Measurements from ENCODE around the gene TNFSF13.

TNFSF13 gene

GRCh38 chr17:7553356-7553755, 5.2 kb upstream of the TNFSF13 start:
- H3K36me3 ChIP-seq (ENCODE audit: control insufficient read depth, low read depth, low read length), result no peaks in the 10 kb centered on the region

GRCh38 chr17:7555320-7555948, 3.1 kb upstream of the TNFSF13 start:
- no peak overlapping the region for H3K9ac ChIP-seq (ENCODE audit: low read length)
- H3K4me1 ChIP-seq (ENCODE audit: control insufficient read depth, low read depth, low read length), result peaks cover 22% of the 10 kb centered on the region
- no peak overlapping the region for H3K4me3 ChIP-seq (ENCODE audit: low read length)
- no peaks in the 10 kb centered on the region for H3K27me3 ChIP-seq (ENCODE audit: control insufficient read depth, insufficient read depth, low read length)
- H3K27ac ChIP-seq (ENCODE audit: low read length), result no peak overlapping the region
- no peaks in the 10 kb centered on the region for H3K36me3 ChIP-seq (ENCODE audit: control insufficient read depth, low read depth, low read length)
- no peaks in the 10 kb centered on the region for H3K9me3 ChIP-seq (ENCODE audit: control insufficient read depth, low read depth, low read length)

More at GRCh38 chr17:7553356-7553755, 5.2 kb upstream of the TNFSF13 start:
- Histone ChIP-seq H3K4me1 (ENCODE audit: control insufficient read depth, low read depth, low read length) (peaks cover 14% of the 10 kb centered on the region), H3K4me3 (ENCODE audit: low read length) (no peak overlapping the region), H3K27me3 (ENCODE audit: control insufficient read depth, insufficient read depth, low read length) (peaks cover 7% of the 10 kb centered on the region), H3K9me3 (ENCODE audit: control insufficient read depth, low read depth, low read length) (no peaks in the 10 kb centered on the region), H3K27ac (ENCODE audit: low read length) (no peak overlapping the region), H3K9ac (ENCODE audit: low read length) (no peak overlapping the region)

GRCh38 chr17:7556627-7557026, 1.9 kb upstream of the TNFSF13 start:
- H3K36me3 ChIP-seq (ENCODE audit: control insufficient read depth, low read depth, low read length), result no peaks in the 10 kb centered on the region
- peaks cover 26% of the 10 kb centered on the region for H3K4me1 ChIP-seq (ENCODE audit: control insufficient read depth, low read depth, low read length)
- H3K9me3 ChIP-seq (ENCODE audit: control insufficient read depth, low read depth, low read length), result no peaks in the 10 kb centered on the region
- H3K4me3 ChIP-seq (ENCODE audit: low read length), result no peak overlapping the region
- no peaks in the 10 kb centered on the region for H3K27me3 ChIP-seq (ENCODE audit: control insufficient read depth, insufficient read depth, low read length)
- H3K27ac ChIP-seq (ENCODE audit: low read length), result no peak overlapping the region
- no peak overlapping the region for H3K9ac ChIP-seq (ENCODE audit: low read length)

- Histone ChIP-seq H3K9ac (ENCODE audit: low read length) (no peak overlapping the region), H3K4me3 (ENCODE audit: low read length) (no peak overlapping the region), H3K27ac (ENCODE audit: low read length) (no peak overlapping the region), H3K4me1 (ENCODE audit: control insufficient read depth, low read depth, low read length) (peaks cover 26% of the 10 kb centered on the region), H3K36me3 (ENCODE audit: control insufficient read depth, low read depth, low read length) (no peaks in the 10 kb centered on the region), H3K27me3 (ENCODE audit: control insufficient read depth, insufficient read depth, low read length) (no peaks in the 10 kb centered on the region), H3K9me3 (ENCODE audit: control insufficient read depth, low read depth, low read length) (no peaks in the 10 kb centered on the region)
These were observed 1.3 kb upstream of the TNFSF13 start for GRCh38 chr17:7557147-7557764.

- Histone ChIP-seq H3K36me3 (ENCODE audit: control insufficient read depth, low read depth, low read length) (no peaks in the 10 kb centered on the region), H3K9me3 (ENCODE audit: control insufficient read depth, low read depth, low read length) (no peaks in the 10 kb centered on the region), H3K4me3 (ENCODE audit: low read length) (peak overlapping the region; percentile 14), H3K9ac (ENCODE audit: low read length) (peak overlapping the region; percentile 57), H3K27ac (ENCODE audit: low read length) (no peak overlapping the region), H3K27me3 (ENCODE audit: control insufficient read depth, insufficient read depth, low read length) (no peaks in the 10 kb centered on the region), H3K4me1 (ENCODE audit: control insufficient read depth, low read depth, low read length) (peaks cover 31% of the 10 kb centered on the region)
These were observed 591 bp upstream of the TNFSF13 start for GRCh38 chr17:7557775-7558543.

GRCh38 chr17:7559320-7560171, 996 bp downstream of the TNFSF13 start:
- H3K27ac ChIP-seq (ENCODE audit: low read length), result no peak overlapping the region
- no peaks in the 10 kb centered on the region for H3K27me3 ChIP-seq (ENCODE audit: control insufficient read depth, insufficient read depth, low read length)
- no peaks in the 10 kb centered on the region for H3K9me3 ChIP-seq (ENCODE audit: control insufficient read depth, low read depth, low read length)
- H3K9ac ChIP-seq (ENCODE audit: low read length), result no peak overlapping the region
- H3K36me3 ChIP-seq (ENCODE audit: control insufficient read depth, low read depth, low read length), result peaks cover 8% of the 10 kb centered on the region
- peaks cover 31% of the 10 kb centered on the region for H3K4me1 ChIP-seq (ENCODE audit: control insufficient read depth, low read depth, low read length)
- H3K4me3 ChIP-seq (ENCODE audit: low read length), result no peak overlapping the region

- Histone ChIP-seq H3K9me3 (ENCODE audit: control insufficient read depth, low read depth, low read length) (no peaks in the 10 kb centered on the region), H3K27me3 (ENCODE audit: control insufficient read depth, insufficient read depth, low read length) (no peaks in the 10 kb centered on the region), H3K27ac (ENCODE audit: low read length) (no peak overlapping the region), H3K4me3 (ENCODE audit: low read length) (peak overlapping the region; percentile 86), H3K4me1 (ENCODE audit: control insufficient read depth, low read depth, low read length) (peaks cover 31% of the 10 kb centered on the region), H3K36me3 (ENCODE audit: control insufficient read depth, low read depth, low read length) (peaks cover 17% of the 10 kb centered on the region), H3K9ac (ENCODE audit: low read length) (peak overlapping the region; percentile 48)
These were observed 1.9 kb downstream of the TNFSF13 start for GRCh38 chr17:7560172-7561027.

GRCh38 chr17:7561028-7561575, 2.6 kb downstream of the TNFSF13 start:
- peaks cover 31% of the 10 kb centered on the region for H3K4me1 ChIP-seq (ENCODE audit: control insufficient read depth, low read depth, low read length)
- H3K4me3 ChIP-seq (ENCODE audit: low read length), result peak overlapping the region; percentile 86
- H3K36me3 ChIP-seq (ENCODE audit: control insufficient read depth, low read depth, low read length), result peaks cover 24% of the 10 kb centered on the region
- H3K9ac ChIP-seq (ENCODE audit: low read length), result peak overlapping the region; percentile 80
- H3K27ac ChIP-seq (ENCODE audit: low read length), result peak overlapping the region; percentile 61
- H3K9me3 ChIP-seq (ENCODE audit: control insufficient read depth, low read depth, low read length), result no peaks in the 10 kb centered on the region
- no peaks in the 10 kb centered on the region for H3K27me3 ChIP-seq (ENCODE audit: control insufficient read depth, insufficient read depth, low read length)

GRCh38 chr17:7561589-7562207, 3.1 kb downstream of the TNFSF13 start, which contains the start of gene SENP3:
TSS of gene SENP3 (plus strand) at chr17:7561919. CDS start at chr17:7563077, 1,158 bp downstream.
- Histone ChIP-seq H3K27ac (ENCODE audit: low read length) (peak within 1 kb of the TSS; percentile 61), H3K4me1 (ENCODE audit: control insufficient read depth, low read depth, low read length) (peaks cover 31% of the 10 kb centered on the region), H3K4me3 (ENCODE audit: low read length) (peak within 1 kb of the TSS; percentile 86), H3K9me3 (ENCODE audit: control insufficient read depth, low read depth, low read length) (no peaks in the 10 kb centered on the region), H3K27me3 (ENCODE audit: control insufficient read depth, insufficient read depth, low read length) (no peaks in the 10 kb centered on the region), H3K36me3 (ENCODE audit: control insufficient read depth, low read depth, low read length) (peaks cover 27% of the 10 kb centered on the region), H3K9ac (ENCODE audit: low read length) (peak within 1 kb of the TSS; percentile 80)

- peak overlapping the region; percentile 86 for H3K4me3 ChIP-seq (ENCODE audit: low read length)
- H3K4me1 ChIP-seq (ENCODE audit: control insufficient read depth, low read depth, low read length), result peaks cover 29% of the 10 kb centered on the region
- no peak overlapping the region for H3K27ac ChIP-seq (ENCODE audit: low read length)
- H3K36me3 ChIP-seq (ENCODE audit: control insufficient read depth, low read depth, low read length), result peaks cover 32% of the 10 kb centered on the region
- H3K9ac ChIP-seq (ENCODE audit: low read length), result peak overlapping the region; percentile 80
- H3K27me3 ChIP-seq (ENCODE audit: control insufficient read depth, insufficient read depth, low read length), result no peaks in the 10 kb centered on the region
- no peaks in the 10 kb centered on the region for H3K9me3 ChIP-seq (ENCODE audit: control insufficient read depth, low read depth, low read length)
These were observed 3.7 kb downstream of the TNFSF13 start for GRCh38 chr17:7562208-7562605.

All from iPS-18a (cell line).